RWPE1 (cell line): ENCODE data around the gene CYGB.
A peak's percentile ranks its signal among the peaks of the same experiment; 100 is the strongest.

Experiments used
- CTCF ChIA-PET: fragments of 350-600 bp; sonication (Branson Sonifier 250); formaldehyde crosslinking; extraction: SDS; loops from one replicate; lab custom pipeline; 2021; lab: Yijun Ruan, JAX
- POLR2A ChIA-PET: fragments of 400-600 bp; formaldehyde crosslinking; extraction: SDS; loops from one replicate; lab custom pipeline; 2020; ENCODE audit warnings: antibody characterized with exemption; ENCODE audit not compliant: low non-redundant PET; lab: Yijun Ruan, JAX
- DNase-seq: peaks from one replicate; pipeline ENCODE4 v3.0.0; 2012; ENCODE audit warnings: low spot score
- H3K27ac ChIP-seq: fragments of 450-650 bp; 2 replicates; pipeline ENCODE4 v1.5.1; 2017
- TF ChIP-seq, protein P1 (sequence below): fragments of 450-650 bp; conservative IDR thresholded peaks from 2 replicates; pipeline ENCODE4 v1.5.1; 2017; ENCODE audit warnings: low read depth, mild to moderate bottlenecking

CYGB gene

DNA sequence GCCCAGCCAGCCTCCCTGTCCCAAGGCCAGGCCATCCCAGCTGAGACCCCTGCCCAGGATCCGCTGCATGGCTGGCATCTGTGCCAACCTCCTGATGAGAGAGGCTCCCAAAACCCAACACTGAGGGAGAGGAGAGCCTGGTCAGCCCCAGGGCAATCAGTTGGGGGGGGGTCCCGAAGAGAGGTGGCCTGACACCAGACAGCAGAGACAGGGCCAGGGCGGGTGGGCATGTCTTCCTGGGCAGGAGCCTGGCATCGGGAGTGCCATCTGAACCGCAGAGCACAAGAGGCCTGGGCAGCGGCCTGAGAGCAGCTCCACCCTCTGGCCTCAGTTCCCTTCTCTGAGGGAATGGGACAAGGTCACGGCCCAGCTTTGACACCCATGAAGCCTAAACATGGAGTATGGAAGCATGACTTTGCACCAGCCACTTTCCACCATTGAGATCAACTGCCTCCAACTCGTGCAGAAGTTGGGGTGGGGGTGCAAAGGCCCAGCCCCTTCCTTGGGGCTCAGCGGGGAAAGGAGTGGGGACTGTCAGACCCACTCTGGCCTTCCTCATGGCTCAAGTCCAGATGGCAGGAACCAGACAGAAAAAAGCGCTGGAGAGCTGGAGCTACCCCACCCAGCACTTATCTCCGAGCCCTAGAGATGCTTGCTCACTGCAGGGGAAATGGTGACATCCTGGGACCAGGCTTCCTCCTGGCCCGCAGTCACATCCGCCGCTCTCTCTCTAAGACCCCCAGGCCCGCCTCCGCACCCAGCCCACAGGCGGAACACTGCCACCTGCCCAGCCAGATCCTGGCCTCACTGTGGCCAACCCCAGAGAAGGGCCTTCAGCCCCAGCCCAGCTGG lies 46.0 kb downstream of the CYGB start:
- POLR2A ChIA-PET: interaction anchor here (1.1 kb wide), 1 partner anchor 8 kb away, joined by 4 read pairs; no protein-coding TSS in a partner anchor
- no peak for DNase-seq
- peak overlapping the region; percentile 89 for H3K27ac ChIP-seq
- CTCF ChIA-PET: interaction anchor here (0.5 to 2.8 kb wide), 5 partner anchors 13 to 644 kb away, joined by 3 to 11 read pairs (median 4); partner anchors contain the start of gene AANAT
- TF ChIP-seq, protein P1, sequence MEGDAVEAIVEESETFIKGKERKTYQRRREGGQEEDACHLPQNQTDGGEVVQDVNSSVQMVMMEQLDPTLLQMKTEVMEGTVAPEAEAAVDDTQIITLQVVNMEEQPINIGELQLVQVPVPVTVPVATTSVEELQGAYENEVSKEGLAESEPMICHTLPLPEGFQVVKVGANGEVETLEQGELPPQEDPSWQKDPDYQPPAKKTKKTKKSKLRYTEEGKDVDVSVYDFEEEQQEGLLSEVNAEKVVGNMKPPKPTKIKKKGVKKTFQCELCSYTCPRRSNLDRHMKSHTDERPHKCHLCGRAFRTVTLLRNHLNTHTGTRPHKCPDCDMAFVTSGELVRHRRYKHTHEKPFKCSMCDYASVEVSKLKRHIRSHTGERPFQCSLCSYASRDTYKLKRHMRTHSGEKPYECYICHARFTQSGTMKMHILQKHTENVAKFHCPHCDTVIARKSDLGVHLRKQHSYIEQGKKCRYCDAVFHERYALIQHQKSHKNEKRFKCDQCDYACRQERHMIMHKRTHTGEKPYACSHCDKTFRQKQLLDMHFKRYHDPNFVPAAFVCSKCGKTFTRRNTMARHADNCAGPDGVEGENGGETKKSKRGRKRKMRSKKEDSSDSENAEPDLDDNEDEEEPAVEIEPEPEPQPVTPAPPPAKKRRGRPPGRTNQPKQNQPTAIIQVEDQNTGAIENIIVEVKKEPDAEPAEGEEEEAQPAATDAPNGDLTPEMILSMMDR: no peak

DNA sequence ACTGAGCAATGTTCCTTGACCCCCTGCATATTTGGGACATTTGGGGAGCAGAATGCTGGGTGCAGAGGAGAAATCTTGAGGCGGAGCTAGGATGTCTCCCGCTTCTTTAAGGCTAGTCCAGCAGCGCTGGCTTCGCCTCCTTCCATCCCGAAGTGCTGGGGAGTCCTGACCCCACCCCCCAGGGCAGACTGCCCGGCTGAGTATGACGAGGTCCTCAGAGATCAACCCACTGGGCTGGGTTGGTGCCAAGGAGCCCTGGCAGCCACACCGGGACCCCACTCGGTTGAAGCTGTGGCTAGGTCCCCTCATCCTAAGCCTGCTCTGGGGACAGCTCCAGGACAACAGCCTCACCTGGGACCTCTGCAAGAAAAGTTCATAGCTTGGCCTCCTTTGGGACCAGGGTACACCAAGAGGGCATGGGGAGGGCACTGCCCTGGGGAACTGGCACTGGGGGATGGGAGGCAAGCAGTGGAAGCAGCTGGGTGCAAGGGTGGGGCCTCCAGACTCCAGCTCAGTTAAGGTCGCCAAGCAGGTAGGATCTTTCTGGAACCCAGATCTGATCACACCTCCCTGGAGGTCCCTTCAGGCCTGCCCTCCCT lies 47.3 kb downstream of the CYGB start:
- no peak for DNase-seq
- H3K27ac ChIP-seq: peak overlapping the region; percentile 2; the same call in 1 of the 2 replicates
- TF ChIP-seq, protein P1: no peak
- POLR2A ChIA-PET: interaction anchor here (1.1 kb wide), 1 partner anchor 9 kb away, joined by 4 read pairs; no protein-coding TSS in a partner anchor
- CTCF ChIA-PET: interaction anchor here (0.6 to 1.3 kb wide), 3 partner anchors 10 to 90 kb away, joined by 3 to 7 read pairs (median 5); no protein-coding TSS in a partner anchor

DNA sequence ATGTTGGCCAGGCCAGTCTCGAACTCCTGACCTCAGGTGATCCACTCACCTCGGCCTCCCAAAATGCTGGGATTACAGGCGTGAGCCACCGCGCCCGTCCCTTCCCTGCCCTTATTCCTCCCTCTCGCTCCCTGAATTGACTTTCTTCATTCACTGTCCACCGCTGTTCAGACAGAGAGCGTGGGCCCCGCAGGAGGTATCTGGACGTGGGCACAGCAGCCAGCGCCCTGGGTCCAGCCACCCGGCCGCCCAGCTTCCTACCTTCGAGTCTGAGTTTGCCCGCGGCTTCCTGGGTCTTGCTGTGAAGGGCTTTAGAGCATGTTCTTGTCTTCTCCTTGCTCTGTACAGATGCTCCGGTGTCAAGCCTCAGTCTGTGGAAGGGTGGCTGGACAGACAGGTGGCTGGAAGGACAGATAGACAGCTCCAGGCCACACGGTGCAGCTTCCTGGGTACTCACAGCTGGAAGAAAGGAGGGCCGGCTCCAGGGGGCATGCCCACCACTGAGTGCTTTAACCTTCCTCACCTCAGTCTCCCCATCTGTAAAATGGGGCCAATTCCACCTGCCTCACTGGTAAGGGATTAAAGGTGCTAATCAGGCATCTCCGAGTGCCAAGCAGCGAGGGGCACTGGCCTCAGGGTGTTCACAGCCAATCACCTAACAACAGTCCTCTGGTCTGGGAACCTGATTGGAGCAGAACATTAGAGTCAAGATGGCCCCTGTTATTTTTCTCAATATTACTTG lies 49.9 kb downstream of the CYGB start:
- TF ChIP-seq, protein P1: no peak
- DNase-seq: no peak
- peak overlapping the region; percentile 78 for H3K27ac ChIP-seq
- ChIA-PET CTCF (no interaction called here), POLR2A (no interaction called here)

DNA sequence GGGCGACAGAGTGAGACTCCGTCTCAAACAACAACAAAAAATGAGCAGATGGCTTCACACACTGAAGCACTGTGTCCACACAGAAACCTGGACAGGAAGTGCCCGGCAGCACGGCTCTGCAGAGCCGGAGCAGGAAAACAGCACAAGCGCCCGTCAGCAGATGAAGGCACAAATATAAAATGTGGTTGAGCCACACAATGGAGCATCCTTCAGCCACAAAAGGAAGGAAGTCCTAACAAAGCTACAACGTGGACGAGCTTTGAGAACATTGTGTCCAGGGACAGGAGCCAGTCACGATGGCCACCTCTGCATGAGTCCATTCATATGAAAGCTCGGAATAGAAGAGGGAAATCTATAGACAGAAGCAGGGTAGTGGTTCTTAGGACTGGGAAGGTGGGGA lies 51.9 kb downstream of the CYGB start:
- no peak for DNase-seq
- ChIA-PET POLR2A (no interaction called here), CTCF (interaction anchor here (0.6 kb wide), 1 partner anchor 787 kb away, joined by 3 read pairs; no protein-coding TSS in a partner anchor)
- H3K27ac ChIP-seq: peak overlapping the region; percentile 78
- TF ChIP-seq, protein P1: no peak

DNA sequence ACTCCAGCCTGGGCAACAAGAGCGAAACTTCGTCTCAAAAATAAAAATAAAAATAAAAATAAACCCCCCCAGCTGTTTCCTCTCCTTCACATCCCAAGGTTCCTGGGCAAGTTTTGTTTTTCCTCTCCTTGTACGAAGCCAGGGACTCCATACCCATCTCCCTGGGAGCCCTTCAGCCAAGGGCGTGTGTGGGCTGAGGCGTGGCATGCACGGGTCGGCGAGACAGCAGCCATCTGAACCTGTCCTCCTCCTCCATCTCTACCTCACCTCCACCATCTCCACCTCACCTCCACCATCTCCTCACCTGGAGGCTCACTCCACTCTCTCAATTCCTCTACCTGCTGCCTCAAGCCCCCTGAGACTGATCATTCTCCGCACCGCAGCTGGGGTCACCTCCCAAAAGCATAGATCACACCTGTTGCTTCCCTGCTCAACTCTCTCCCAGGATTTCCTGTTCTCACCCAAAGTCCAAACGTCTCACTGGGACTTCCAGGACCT lies 53.2 kb downstream of the CYGB start:
- DNase-seq: no peak
- TF ChIP-seq, protein P1: no peak
- H3K27ac ChIP-seq: peak overlapping the region; percentile 78
- ChIA-PET POLR2A (no interaction called here), CTCF (interaction anchor here (1.1 kb wide), 1 partner anchor 140 kb away, joined by 3 read pairs; no protein-coding TSS in a partner anchor)
